PC-9 (cell line): ENCODE data around the gene PDE4B. TPM values are rescaled to one million over a fixed set of nuclear protein-coding genes. Genes with fewer than 3 reads are reported as not detected.

ENCODE experiments used
- BruUV-seq: library from RNA; stranded (reverse); fragments of 400-500 nt; replicated peaks from 2 replicates; lab custom pipeline; 2021; lab: Mats Ljungman, UMichigan
- CTCF ChIA-PET: fragments of 300-600 bp; sonication (Branson Sonifier 250); formaldehyde crosslinking; loops from one replicate; lab custom pipeline; 2022; ENCODE audit warnings: antibody characterized with exemption; lab: Charles Lee
- POLR2A ChIA-PET: fragments of 300-600 bp; sonication (Branson Sonifier 250); formaldehyde crosslinking; loops from one replicate; lab custom pipeline; 2022; ENCODE audit warnings: antibody characterized with exemption; ENCODE audit not compliant: unreplicated experiment; lab: Charles Lee
- DNase-seq, 2 experiments: peaks; one replicate each; pipeline versions ENCODE4 v3.0.0 to v3.0.0-alpha.2; 2015 to 2022; ENCODE audit warnings: mixed read lengths in 1 of 2
- H2AFZ ChIP-seq: fragments of 200-600 bp; sonication (generic); 2 replicates; pipeline ENCODE4 v1.8.1; 2017; ENCODE audit warnings: antibody characterized with exemption
- H3F3A ChIP-seq: fragments of 200-600 bp; sonication (generic); 2 replicates; pipeline ENCODE4 v1.8.1; 2017; ENCODE audit warnings: antibody characterized with exemption, mild to moderate bottlenecking, low read depth; ENCODE audit not compliant: insufficient read depth
- H3K27ac ChIP-seq: fragments of 200-600 bp; sonication (generic); 2 replicates; pipeline ENCODE4 v1.6.1; 2016; ENCODE audit warnings: mixed run types
- H3K27me3 ChIP-seq: fragments of 200-600 bp; sonication (generic); 2 replicates; pipeline ENCODE4 v1.6.1; 2016; ENCODE audit warnings: low read depth, mixed run types; ENCODE audit not compliant: insufficient read depth
- H3K36me3 ChIP-seq: fragments of 200-600 bp; sonication (generic); 2 replicates; pipeline ENCODE4 v1.6.1; 2016; ENCODE audit warnings: low read depth, mixed run types
- H3K4me1 ChIP-seq: fragments of 200-600 bp; sonication (generic); replicated peaks from 2 replicates; pipeline ENCODE4 v1.6.1; 2016; ENCODE audit warnings: mixed run types; ENCODE audit not compliant: insufficient read depth
- H3K4me2 ChIP-seq: fragments of 200-600 bp; sonication (generic); 2 replicates; pipeline ENCODE4 v1.6.1; 2017; ENCODE audit warnings: mixed run types
- H3K4me3 ChIP-seq: fragments of 200-600 bp; sonication (generic); 2 replicates; pipeline ENCODE4 v1.6.1; 2016; ENCODE audit warnings: mixed run types
- H3K79me2 ChIP-seq: fragments of 200-600 bp; sonication (generic); 2 replicates; pipeline ENCODE4 v1.6.1; 2017; ENCODE audit warnings: low read depth, mixed run types
- H3K9me2 ChIP-seq: fragments of 200-600 bp; sonication (generic); 2 replicates; pipeline ENCODE4 v1.8.1; 2017; ENCODE audit warnings: mild to moderate bottlenecking; ENCODE audit not compliant: insufficient read depth
- H3K9me3 ChIP-seq: fragments of 200-600 bp; sonication (generic); 2 replicates; pipeline ENCODE4 v1.8.1; 2016; ENCODE audit warnings: low read depth; ENCODE audit not compliant: insufficient read depth
- H4K20me1 ChIP-seq: fragments of 200-600 bp; sonication (generic); 2 replicates; pipeline ENCODE4 v1.8.1; 2017; ENCODE audit not compliant: insufficient read depth
- EZH2 ChIP-seq: fragments of 200-600 bp; sonication (generic); IDR thresholded peaks from 2 replicates; pipeline ENCODE4 v1.8.0; 2017; ENCODE audit warnings: antibody characterized with exemption, low read depth
- intact Hi-C: fragments of 100-400 bp; cut with micrococcal nuclease; formaldehyde crosslinking; loops from one replicate; pipeline ENCODE4 v1.10.0; 2022; ENCODE audit not compliant: unreplicated experiment
- total RNA-seq: library from RNA; stranded (reverse); gene quantifications from 2 replicates; pipeline ENCODE4 v1.2.3, GENCODE V29; 2021
- TF ChIP-seq, protein P1 (sequence below): fragments of 200-600 bp; sonication (generic); conservative IDR thresholded peaks from 2 replicates; pipeline ENCODE4 v1.6.1; 2017; ENCODE audit warnings: mixed run types, antibody characterized with exemption, mild to moderate bottlenecking, moderate library complexity

PDE4B gene
- total RNA-seq, 1 experiment from 2014 or later = 1.3 TPM

DNA sequence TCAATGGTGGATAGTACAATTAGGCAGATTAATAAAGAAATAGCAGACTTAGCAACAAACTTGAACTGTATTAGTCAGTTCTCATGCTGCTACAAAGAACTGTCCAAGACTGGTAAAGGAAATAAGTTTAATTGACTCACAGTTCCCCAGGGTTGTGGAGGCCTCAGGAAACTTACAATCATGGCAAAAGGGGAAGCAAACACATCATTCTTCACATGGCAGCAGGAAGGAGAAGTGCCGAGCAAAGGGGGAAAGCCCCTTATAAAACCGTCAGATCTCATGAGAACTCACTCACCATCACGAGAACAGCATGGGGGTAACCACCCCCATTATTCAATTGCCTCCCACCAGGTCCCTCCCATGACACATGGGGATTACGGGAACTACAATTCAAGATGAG lies 27.1 kb upstream of the PDE4B start:
- H3K27ac ChIP-seq = no peak overlapping the region
- H3F3A ChIP-seq = no peaks in the 10 kb centered on the region
- POLR2A ChIA-PET = no interaction called here
- H2AFZ ChIP-seq = no peak overlapping the region
- no peaks in the 10 kb centered on the region for H3K27me3 ChIP-seq
- no peaks in the 10 kb centered on the region for H3K4me1 ChIP-seq
- no peaks in the 10 kb centered on the region for H3K9me2 ChIP-seq
- no peaks in the 10 kb centered on the region for H3K36me3 ChIP-seq
- no peak overlapping the region for H3K4me2 ChIP-seq
- no peak for DNase-seq
- CTCF ChIA-PET = no interaction called here
- BruUV-seq = no TSS peak
- no peak for TF ChIP-seq EZH2
- TF ChIP-seq, protein P1, sequence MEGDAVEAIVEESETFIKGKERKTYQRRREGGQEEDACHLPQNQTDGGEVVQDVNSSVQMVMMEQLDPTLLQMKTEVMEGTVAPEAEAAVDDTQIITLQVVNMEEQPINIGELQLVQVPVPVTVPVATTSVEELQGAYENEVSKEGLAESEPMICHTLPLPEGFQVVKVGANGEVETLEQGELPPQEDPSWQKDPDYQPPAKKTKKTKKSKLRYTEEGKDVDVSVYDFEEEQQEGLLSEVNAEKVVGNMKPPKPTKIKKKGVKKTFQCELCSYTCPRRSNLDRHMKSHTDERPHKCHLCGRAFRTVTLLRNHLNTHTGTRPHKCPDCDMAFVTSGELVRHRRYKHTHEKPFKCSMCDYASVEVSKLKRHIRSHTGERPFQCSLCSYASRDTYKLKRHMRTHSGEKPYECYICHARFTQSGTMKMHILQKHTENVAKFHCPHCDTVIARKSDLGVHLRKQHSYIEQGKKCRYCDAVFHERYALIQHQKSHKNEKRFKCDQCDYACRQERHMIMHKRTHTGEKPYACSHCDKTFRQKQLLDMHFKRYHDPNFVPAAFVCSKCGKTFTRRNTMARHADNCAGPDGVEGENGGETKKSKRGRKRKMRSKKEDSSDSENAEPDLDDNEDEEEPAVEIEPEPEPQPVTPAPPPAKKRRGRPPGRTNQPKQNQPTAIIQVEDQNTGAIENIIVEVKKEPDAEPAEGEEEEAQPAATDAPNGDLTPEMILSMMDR = no peak
- H4K20me1 ChIP-seq = no peaks in the 10 kb centered on the region
- intact Hi-C loops = no loop called here
- no peaks in the 10 kb centered on the region for H3K9me3 ChIP-seq
- H3K4me3 ChIP-seq = no peak overlapping the region
- no peaks in the 10 kb centered on the region for H3K79me2 ChIP-seq

DNA sequence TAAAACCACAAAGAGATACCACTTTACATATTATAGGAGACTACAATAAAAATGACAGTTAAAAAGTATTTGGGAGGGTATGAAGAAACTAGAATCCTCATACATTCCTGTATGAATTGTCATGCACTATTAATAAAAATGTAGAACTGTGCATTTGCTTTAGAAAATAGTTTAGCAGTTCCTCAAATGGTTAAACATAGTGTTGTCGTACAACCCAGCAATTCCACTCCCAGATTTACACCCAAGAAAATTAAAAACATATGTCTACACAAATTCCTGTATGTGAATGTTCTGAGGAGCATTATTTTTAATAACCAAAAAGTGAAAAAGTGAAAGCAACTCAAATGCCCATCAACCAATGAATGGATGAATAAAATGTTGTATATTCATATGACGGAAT lies 23.1 kb upstream of the PDE4B start:
- intact Hi-C loops = no loop called here
- H3K4me2 ChIP-seq = no peak overlapping the region
- H3K79me2 ChIP-seq = no peaks in the 10 kb centered on the region
- H3K4me1 ChIP-seq = peaks cover 9% of the 10 kb centered on the region; the same call in 1 of the 2 replicates
- H3K9me2 ChIP-seq = no peaks in the 10 kb centered on the region
- BruUV-seq = no TSS peak
- no peak overlapping the region for H3K27ac ChIP-seq
- no peaks in the 10 kb centered on the region for H3K9me3 ChIP-seq
- H3K4me3 ChIP-seq = no peak overlapping the region
- no peaks in the 10 kb centered on the region for H3F3A ChIP-seq
- ChIA-PET CTCF (no interaction called here), POLR2A (no interaction called here)
- H2AFZ ChIP-seq = no peak overlapping the region
- H3K27me3 ChIP-seq = no peaks in the 10 kb centered on the region
- no peak for DNase-seq
- H4K20me1 ChIP-seq = no peaks in the 10 kb centered on the region
- TF ChIP-seq, protein P1 = no peak
- TF ChIP-seq EZH2 = no peak
- H3K36me3 ChIP-seq = no peaks in the 10 kb centered on the region

DNA sequence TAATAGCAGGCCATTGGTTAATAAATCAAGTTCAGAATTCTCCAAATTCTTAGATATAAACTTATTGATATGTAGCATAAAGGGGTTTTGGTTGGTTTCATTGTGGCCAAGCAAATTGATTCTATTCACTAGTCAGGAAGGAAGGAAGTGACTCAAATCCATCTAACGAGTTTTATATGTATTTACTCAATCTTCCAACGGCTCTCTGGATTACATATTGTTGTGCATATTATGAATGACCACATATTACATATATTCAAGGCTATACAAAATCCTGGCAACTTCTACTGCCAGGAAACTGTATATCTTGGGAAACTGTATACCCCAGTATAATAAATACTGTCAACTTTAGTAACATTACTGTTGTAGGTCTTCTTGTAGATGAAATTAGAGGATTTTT lies 20.1 kb upstream of the PDE4B start:
- Histone ChIP-seq H3K27ac (no peak overlapping the region), H3K36me3 (no peaks in the 10 kb centered on the region), H3K79me2 (no peaks in the 10 kb centered on the region), H3K4me2 (no peak overlapping the region), H4K20me1 (no peaks in the 10 kb centered on the region), H3K9me2 (no peaks in the 10 kb centered on the region), H3K4me3 (no peak overlapping the region), H3K9me3 (no peaks in the 10 kb centered on the region), H2AFZ (no peak overlapping the region), H3K4me1 (peaks cover 9% of the 10 kb centered on the region; the same call in 1 of the 2 replicates), H3F3A (no peaks in the 10 kb centered on the region), H3K27me3 (no peaks in the 10 kb centered on the region)
- intact Hi-C loops = no loop called here
- POLR2A ChIA-PET = no interaction called here
- CTCF ChIA-PET = no interaction called here
- no peak for TF ChIP-seq EZH2
- TF ChIP-seq, protein P1 = no peak
- no TSS peak for BruUV-seq
- no peak for DNase-seq
